Glutamatergic neuron (in vitro differentiated cells): ENCODE measurements around the gene NIT1. TPM values are rescaled to one million over a fixed set of nuclear protein-coding genes. Genes with fewer than 3 reads are reported as not detected.
A peak's percentile ranks its signal among the peaks of the same experiment; 100 is the strongest.

Experiments used
- DNase-seq: peaks from one replicate; pipeline ENCODE4 v3.0.0; 2022
- H3K27ac Mint-ChIP-seq: one replicate; pipeline ENCODE4 v1.8.0; 2020; ENCODE audit warnings: mild to moderate bottlenecking, mixed read lengths, inconsistent platforms; ENCODE audit not compliant: unreplicated experiment
- H3K27me3 Mint-ChIP-seq: one replicate; pipeline ENCODE4 v1.8.0; 2020; ENCODE audit warnings: mild to moderate bottlenecking, moderate library complexity, mixed read lengths, inconsistent platforms; ENCODE audit not compliant: unreplicated experiment
- H3K36me3 Mint-ChIP-seq: one replicate; pipeline ENCODE4 v1.8.0; 2020; ENCODE audit warnings: mild to moderate bottlenecking, mixed read lengths, inconsistent platforms; ENCODE audit not compliant: unreplicated experiment
- H3K4me1 Mint-ChIP-seq: one replicate; pipeline ENCODE4 v1.8.0; 2020; ENCODE audit warnings: mild to moderate bottlenecking, low read depth, mixed read lengths, inconsistent platforms; ENCODE audit not compliant: unreplicated experiment
- H3K4me3 Mint-ChIP-seq: one replicate; pipeline ENCODE4 v1.8.0; 2020; ENCODE audit warnings: mild to moderate bottlenecking, mixed read lengths, inconsistent platforms; ENCODE audit not compliant: unreplicated experiment
- H3K9me3 Mint-ChIP-seq: one replicate; pipeline ENCODE4 v1.8.0; 2020; ENCODE audit warnings: mild to moderate bottlenecking, moderate library complexity, mixed read lengths, inconsistent platforms; ENCODE audit not compliant: unreplicated experiment
- CTCF ChIP-seq: fragments of 200-600 bp; sonication (generic); IDR thresholded peaks from one replicate; pipeline ENCODE4 v1.5.0; 2021; ENCODE audit not compliant: partially characterized antibody, unreplicated experiment
- total RNA-seq: library from RNA; stranded (reverse); fragmentation: NEBNext Ultra II Directional; extraction: Animal tissue kit (Norgen Biotek cat#: 25700); gene quantifications from one replicate; pipeline ENCODE4 v1.2.1, GENCODE V29; 2021; ENCODE audit not compliant: unreplicated experiment

The NIT1 gene
- total RNA-seq, 1 donor from 2014 or later: 40.2 TPM

GRCh38 chr1:161128591-161129420 is 10.9 kb downstream of the NIT1 start:
- no peak for TF ChIP-seq CTCF
- Mint-ChIP-seq H3K4me1 (peaks cover 22% of the 10 kb centered on the region), H3K27ac (no peak overlapping the region), H3K9me3 (peaks cover 4% of the 10 kb centered on the region), H3K27me3 (peaks cover 3% of the 10 kb centered on the region), H3K4me3 (no peak overlapping the region), H3K36me3 (no peaks in the 10 kb centered on the region)
- no peak for DNase-seq

GRCh38 chr1:161130266-161130665 is 12.4 kb downstream of the NIT1 start:
- no peak overlapping the region for H3K27ac Mint-ChIP-seq
- peaks cover 4% of the 10 kb centered on the region for H3K9me3 Mint-ChIP-seq
- H3K27me3 Mint-ChIP-seq: peaks cover 3% of the 10 kb centered on the region
- no peak overlapping the region for H3K4me3 Mint-ChIP-seq
- no peak for TF ChIP-seq CTCF
- DNase-seq: no peak
- peaks cover 22% of the 10 kb centered on the region for H3K4me1 Mint-ChIP-seq
- no peaks in the 10 kb centered on the region for H3K36me3 Mint-ChIP-seq

GRCh38 chr1:161131523-161132409 is 13.9 kb downstream of the NIT1 start:
- Mint-ChIP-seq H3K27me3 (peaks cover 3% of the 10 kb centered on the region), H3K27ac (peak overlapping the region; percentile 74), H3K9me3 (no peaks in the 10 kb centered on the region), H3K4me1 (peaks cover 22% of the 10 kb centered on the region), H3K36me3 (no peaks in the 10 kb centered on the region), H3K4me3 (no peak overlapping the region)
- no peak for TF ChIP-seq CTCF
- no peak for DNase-seq

- no peaks in the 10 kb centered on the region for H3K9me3 Mint-ChIP-seq
- no peaks in the 10 kb centered on the region for H3K36me3 Mint-ChIP-seq
- no peak within 1 kb of the TSS for H3K4me3 Mint-ChIP-seq
- TF ChIP-seq CTCF: no peak
- H3K27ac Mint-ChIP-seq: peak within 1 kb of the TSS; percentile 74
- H3K27me3 Mint-ChIP-seq: peaks cover 3% of the 10 kb centered on the region
- peaks cover 20% of the 10 kb centered on the region for H3K4me1 Mint-ChIP-seq
- peak; percentile 89 for DNase-seq
These were observed 14.7 kb downstream of the NIT1 start, which contains the start of gene DEDD for GRCh38 chr1:161132410-161133219. Gene DEDD (minus strand): TSS chr1:161132667. CDS start chr1:161124462, 8,205 bp downstream.
